Muscle layer of colon (tissue), 2 donors: Measurements from ENCODE around the gene WIPF2.

Source experiments
- H3K27ac ChIP-seq: one replicate; pipeline ENCODE4 v1.7.0; 2013; ENCODE audit warnings: low read depth, mild to moderate bottlenecking, low read length, moderate library complexity
- H3K27me3 ChIP-seq, 2 donors: one replicate each; pipeline ENCODE4 v1.7.0; 2013; ENCODE audit warnings: low read length in 2 of 2, mild to moderate bottlenecking in 2 of 2; ENCODE audit not compliant: insufficient read depth in 2 of 2, control insufficient read depth in 1 of 2
- H3K36me3 ChIP-seq: one replicate; pipeline ENCODE4 v1.7.0; 2013; ENCODE audit warnings: mild to moderate bottlenecking, low read length; ENCODE audit not compliant: insufficient read depth
- H3K4me1 ChIP-seq: one replicate; pipeline ENCODE4 v1.7.0; 2013; ENCODE audit warnings: mild to moderate bottlenecking, low read length; ENCODE audit not compliant: insufficient read depth
- H3K4me3 ChIP-seq, 2 donors: one replicate each; pipeline ENCODE4 v1.7.0; 2013; ENCODE audit warnings: low read length in 2 of 2, low read depth in 1 of 2, mild to moderate bottlenecking in 1 of 2, moderate library complexity in 1 of 2
- H3K9ac ChIP-seq: one replicate; pipeline ENCODE4 v1.7.0; 2013; ENCODE audit warnings: low read length
- H3K9me3 ChIP-seq: one replicate; pipeline ENCODE4 v1.7.0; 2013; ENCODE audit warnings: mild to moderate bottlenecking, low read length
- donor health status: abdominal sarcoma.
- donor health status: Adenocarcinoma of cecum.

The WIPF2 gene

DNA sequence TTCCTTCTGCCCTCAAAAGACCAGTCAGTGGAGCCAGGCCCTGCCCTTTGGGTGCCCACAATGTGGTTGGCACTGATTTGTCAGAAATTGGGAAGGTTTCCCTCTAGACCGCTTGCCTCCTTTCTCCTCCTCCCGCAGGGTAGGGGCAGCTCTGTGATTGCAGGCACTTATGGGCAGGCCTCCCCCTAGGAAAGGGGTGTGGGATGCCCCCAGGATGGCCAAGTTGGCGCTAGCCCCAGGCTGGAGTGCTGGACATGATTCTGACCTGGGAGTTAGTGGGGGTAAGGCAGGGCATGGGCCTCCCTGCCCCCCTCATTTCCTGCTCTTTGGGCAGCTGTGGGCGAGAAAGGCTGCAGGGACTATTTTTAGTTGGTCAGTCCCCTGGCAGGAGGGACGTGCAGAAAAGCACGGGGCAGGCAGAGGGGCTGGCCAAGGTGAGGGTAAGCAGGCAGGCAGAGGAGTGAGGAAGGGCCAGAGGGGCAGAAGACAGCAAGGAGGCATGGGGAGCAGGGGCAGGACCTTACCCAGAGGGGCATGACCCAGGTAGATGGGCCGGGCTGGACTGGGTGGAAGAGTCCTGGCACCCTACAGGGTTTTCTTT, 93.1 kb downstream of the WIPF2 start:
- Histone ChIP-seq H3K27me3 (no peaks in the 10 kb centered on the region), H3K4me3 (no peak overlapping the region), H3K9ac (no peak overlapping the region), H3K36me3 (no peaks in the 10 kb centered on the region), H3K27ac (peak overlapping the region; percentile 74), H3K4me1 (peaks cover 95% of the 10 kb centered on the region), H3K9me3 (no peaks in the 10 kb centered on the region)

DNA sequence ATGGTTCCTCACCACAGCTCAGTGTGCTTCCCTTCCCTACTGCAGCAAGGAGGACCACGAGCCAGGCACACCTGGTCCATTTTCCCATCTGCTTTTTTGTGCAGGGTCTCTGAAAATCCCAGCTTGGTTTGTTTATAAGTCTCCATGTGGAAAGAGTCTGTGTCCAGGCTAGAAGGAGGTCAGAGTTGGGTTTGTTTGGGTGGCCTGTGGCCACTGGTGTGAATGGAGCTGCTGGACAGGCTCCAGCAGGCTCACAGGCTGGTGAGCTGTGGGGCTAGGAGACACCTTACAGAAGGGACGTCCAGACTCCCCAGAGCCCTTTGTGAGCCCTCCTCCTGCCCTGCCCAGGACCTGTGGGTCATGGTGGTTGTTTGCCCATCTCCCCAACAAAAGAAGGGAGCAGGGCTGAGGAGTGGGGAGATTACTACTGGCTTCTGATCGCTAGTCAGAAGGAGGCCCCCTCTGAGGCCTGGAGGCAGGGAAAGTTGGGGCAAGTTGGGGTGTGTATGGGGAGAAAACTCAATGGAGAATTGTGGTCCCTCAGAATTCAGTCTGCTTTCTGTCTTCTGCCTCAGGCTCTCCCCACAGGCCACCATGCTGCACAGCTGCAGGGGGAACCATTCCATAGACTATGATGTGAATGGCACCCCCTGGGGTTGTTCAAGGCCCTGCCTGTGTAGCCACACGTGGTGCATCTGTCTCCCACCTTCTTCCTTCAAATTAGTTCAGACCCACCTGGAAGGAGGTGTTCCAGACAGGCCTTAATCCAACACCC, 94.0 kb downstream of the WIPF2 start:
- no peak overlapping the region for H3K27ac ChIP-seq
- no peaks in the 10 kb centered on the region for H3K36me3 ChIP-seq
- no peaks in the 10 kb centered on the region for H3K9me3 ChIP-seq
- H3K4me1 ChIP-seq, result peaks cover 93% of the 10 kb centered on the region
- no peak overlapping the region for H3K9ac ChIP-seq
- no peak overlapping the region for H3K4me3 ChIP-seq
- no peaks in the 10 kb centered on the region for H3K27me3 ChIP-seq

DNA sequence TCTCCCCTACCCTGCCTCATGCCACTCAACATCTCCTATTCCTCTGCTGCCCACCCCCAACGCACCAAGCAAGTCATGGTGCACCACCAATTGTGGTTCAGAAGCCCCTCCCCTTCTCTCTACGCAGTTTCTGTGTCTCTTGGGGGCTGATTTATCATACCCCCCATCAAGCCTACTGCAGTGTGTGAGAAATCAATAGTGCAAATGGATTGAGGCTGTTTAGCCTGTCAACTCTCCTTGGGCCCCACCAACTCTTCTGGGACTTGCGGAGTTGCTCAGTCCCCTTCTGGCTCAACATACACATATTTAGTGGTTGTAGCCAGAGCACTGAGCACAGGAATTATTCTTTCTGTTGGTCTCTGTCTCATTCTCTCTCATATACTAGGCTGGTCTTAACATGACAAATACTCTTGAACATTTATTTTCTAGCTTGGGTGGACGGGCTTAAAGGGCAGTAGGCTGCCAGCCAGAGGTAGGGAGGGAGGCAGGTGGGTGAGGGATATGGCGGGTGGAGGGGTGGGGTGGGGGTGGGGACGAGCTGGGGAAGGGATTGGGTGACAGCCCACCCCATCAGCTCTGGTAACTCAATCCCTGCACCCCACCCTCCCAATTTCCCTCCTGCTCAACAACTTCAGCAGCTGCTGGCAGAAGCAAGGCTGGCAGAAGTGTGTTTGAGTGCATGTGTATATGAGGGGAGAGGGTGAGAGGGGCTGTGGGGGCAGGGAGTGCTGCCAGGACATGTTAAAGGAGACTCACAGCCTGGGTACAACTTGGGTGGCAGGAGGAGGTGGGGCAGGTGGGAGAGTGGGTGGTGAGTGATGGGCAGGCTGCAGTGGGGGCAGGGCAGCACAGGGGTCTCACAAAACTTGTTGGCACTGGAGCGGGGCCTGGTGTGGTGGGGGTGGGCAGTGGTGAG, 94.8 kb downstream of the WIPF2 start:
- no peak overlapping the region for H3K27ac ChIP-seq
- no peak overlapping the region for H3K4me3 ChIP-seq
- no peak overlapping the region for H3K9ac ChIP-seq
- H3K4me1 ChIP-seq, result peaks cover 86% of the 10 kb centered on the region
- no peaks in the 10 kb centered on the region for H3K36me3 ChIP-seq
- H3K27me3 ChIP-seq, result no peaks in the 10 kb centered on the region
- H3K9me3 ChIP-seq, result no peaks in the 10 kb centered on the region

DNA sequence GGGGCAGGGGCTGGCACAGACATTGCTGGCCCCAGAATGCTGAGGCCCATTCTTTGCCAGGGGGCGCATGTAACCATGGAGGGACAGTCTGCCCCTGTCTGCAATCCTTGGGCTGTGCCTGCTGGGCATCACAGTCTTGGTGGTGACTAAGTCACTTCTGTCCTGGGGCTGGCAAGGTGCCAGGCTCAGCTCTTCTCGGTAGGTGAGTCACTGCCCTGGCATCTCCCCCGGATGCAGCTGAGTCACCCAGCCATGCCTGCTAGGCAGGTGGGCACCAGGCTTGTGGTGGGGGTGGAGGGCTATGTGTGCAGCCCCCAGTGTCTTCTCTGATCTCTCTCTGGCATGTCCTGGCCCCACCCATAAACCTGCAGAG, 95.5 kb downstream of the WIPF2 start:
- H3K9ac ChIP-seq, result no peak overlapping the region
- peaks cover 86% of the 10 kb centered on the region for H3K4me1 ChIP-seq

DNA sequence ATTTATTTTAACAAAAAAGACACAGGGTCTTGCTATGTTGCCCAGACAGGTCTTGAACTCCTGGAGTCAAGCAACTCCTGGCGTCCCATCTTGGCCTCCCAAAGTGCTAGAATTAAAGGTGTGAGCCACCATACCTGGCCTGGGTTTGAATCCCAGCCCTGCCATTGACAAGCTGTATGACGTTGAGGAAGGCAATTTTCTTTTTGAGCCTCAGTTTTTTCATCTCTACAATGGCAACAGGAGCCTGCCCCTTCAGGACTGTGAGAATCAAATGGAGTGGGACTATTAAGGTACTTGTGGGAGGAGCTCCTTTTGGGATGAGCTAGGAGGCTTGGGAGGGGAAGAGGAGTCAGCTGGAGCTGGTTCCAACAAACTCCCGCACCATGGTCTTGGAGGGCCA, 96.1 kb downstream of the WIPF2 start:
- no peaks in the 10 kb centered on the region for H3K9me3 ChIP-seq
- peak overlapping the region; percentile 20 for H3K27ac ChIP-seq
- no peak overlapping the region for H3K9ac ChIP-seq
- no peak overlapping the region for H3K4me3 ChIP-seq
- no peaks in the 10 kb centered on the region for H3K27me3 ChIP-seq
- no peaks in the 10 kb centered on the region for H3K36me3 ChIP-seq
- H3K4me1 ChIP-seq, result peaks cover 86% of the 10 kb centered on the region

More for the DNA sequence above, 95.5 kb downstream of the WIPF2 start:
- Histone ChIP-seq H3K9me3 (no peaks in the 10 kb centered on the region), H3K27me3 (no peaks in the 10 kb centered on the region), H3K4me3 (no peak overlapping the region), H3K27ac (no peak overlapping the region), H3K36me3 (no peaks in the 10 kb centered on the region)

DNA sequence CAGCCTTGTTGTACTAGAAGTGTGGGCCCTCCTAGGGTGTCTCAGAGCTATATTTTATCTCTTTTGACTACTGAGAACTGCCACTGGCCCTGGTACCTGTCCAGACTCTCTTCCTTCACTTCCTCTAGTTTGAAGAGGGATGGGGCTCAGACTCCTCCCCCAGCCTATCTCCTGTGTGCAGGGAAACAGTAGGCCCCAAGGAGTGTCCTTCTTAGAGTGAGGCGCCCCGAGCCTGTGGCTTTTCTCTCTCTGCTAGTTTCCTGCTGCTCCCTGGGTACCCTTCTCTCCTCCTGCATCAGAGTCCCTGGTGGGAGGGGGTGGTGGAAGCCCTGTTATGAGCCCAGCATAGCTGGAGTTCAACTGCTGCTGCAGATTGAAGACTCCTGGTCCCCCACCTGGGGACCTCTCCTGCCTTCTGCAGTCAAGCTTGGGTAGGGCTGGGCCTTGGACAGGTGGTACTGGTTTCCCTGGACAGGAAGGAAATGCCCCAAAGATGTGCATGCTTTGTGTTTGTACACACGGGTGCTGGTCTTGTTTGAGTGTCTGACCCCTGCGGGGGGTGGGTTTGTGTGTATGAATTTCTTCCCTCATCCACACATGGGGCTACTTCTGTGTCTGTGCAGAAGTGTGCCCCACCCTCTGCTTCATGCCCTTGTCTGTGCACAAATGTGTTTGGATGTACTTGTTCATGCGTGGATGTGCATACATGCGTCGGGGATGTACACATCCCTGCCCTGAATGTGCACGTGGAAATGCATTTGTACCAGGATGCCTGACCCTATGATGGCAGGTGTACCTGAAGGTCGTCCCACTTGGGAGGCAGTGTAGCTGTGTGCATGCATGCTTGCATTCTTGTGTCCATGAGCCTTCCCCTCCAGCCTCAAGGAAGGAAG, 96.8 kb downstream of the WIPF2 start:
- H3K9ac ChIP-seq, result no peak overlapping the region
- H3K4me1 ChIP-seq, result peaks cover 86% of the 10 kb centered on the region
- H3K27me3 ChIP-seq, result no peaks in the 10 kb centered on the region
- no peaks in the 10 kb centered on the region for H3K9me3 ChIP-seq
- peak overlapping the region; percentile 20 for H3K27ac ChIP-seq
- no peaks in the 10 kb centered on the region for H3K36me3 ChIP-seq
- peak overlapping the region in 1 of 2 donors; percentile 18 for H3K4me3 ChIP-seq

DNA sequence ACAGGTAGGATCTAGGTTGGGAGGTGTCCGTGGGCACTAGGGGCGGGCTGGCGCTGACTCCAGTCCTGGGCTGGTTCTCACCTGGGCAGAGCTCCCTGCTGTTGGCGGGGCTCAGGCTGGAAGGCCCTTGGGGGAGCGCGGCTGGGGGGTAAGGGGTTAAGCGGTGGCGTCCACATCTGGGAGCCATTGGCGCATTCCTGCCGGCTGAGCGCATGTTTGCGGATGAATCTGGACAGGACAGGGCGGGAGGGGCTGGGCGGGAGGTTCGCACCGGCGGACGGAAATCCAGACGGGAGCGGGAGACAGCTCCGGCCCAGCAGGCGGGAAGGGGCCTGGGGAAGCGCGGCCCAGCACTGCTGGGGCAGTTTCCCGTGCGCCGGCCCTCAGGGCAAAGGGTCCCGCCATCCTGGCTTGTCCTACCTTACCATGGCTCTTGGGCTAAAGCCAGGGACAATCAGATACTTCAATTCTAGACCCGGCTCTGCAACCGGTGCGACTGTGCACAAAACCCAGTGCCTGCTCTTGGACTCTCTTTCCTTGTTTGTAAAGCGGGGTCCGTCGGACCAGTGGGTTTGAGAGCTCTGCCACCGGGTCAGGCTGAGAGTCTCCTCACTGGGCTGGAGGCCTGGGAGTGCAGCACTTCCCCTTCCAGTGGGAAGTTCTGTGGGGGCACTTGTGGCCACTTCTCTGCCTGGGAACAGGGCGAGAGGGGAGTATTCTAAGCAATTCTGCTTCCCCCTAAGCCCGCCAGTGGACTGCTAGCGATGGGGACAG, 97.7 kb downstream of the WIPF2 start:
- Histone ChIP-seq H3K4me3 (peak overlapping the region; percentile 43 to 83), H3K9me3 (no peaks in the 10 kb centered on the region), H3K4me1 (peaks cover 86% of the 10 kb centered on the region), H3K9ac (peak overlapping the region; percentile 60), H3K36me3 (no peaks in the 10 kb centered on the region), H3K27ac (peak overlapping the region; percentile 85), H3K27me3 (no peaks in the 10 kb centered on the region)

DNA sequence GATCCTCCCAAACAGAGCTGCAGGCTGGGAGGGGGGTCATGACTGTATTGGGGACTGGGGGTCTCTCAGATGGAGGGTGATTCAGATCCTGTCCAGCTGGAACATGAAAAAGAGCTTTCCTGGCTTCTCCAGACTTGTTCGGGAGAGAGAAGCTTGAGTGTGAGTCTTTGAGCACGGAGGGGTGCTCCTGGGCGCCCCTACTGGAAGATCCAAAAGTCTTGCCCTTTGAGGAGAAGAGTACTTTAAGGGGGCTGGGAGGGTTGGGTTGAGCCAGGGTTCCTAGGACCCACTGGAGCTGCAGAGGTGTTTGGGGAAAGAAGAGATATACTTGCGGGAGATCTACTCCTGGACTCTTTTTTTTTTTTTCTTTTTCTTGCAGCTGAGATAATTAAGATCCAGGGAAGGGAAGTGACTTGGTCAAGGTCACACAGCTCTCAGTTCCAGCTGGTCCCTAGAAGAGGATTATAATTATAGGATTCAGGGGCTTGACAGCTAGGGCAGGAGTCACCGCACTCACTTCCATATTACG, 98.3 kb downstream of the WIPF2 start:
- peaks cover 86% of the 10 kb centered on the region for H3K4me1 ChIP-seq
- no peaks in the 10 kb centered on the region for H3K27me3 ChIP-seq
- peak overlapping the region; percentile 85 for H3K27ac ChIP-seq
- no peaks in the 10 kb centered on the region for H3K9me3 ChIP-seq
- no peaks in the 10 kb centered on the region for H3K36me3 ChIP-seq
- peak overlapping the region; percentile 43 to 83 for H3K4me3 ChIP-seq
- H3K9ac ChIP-seq, result peak overlapping the region; percentile 60

DNA sequence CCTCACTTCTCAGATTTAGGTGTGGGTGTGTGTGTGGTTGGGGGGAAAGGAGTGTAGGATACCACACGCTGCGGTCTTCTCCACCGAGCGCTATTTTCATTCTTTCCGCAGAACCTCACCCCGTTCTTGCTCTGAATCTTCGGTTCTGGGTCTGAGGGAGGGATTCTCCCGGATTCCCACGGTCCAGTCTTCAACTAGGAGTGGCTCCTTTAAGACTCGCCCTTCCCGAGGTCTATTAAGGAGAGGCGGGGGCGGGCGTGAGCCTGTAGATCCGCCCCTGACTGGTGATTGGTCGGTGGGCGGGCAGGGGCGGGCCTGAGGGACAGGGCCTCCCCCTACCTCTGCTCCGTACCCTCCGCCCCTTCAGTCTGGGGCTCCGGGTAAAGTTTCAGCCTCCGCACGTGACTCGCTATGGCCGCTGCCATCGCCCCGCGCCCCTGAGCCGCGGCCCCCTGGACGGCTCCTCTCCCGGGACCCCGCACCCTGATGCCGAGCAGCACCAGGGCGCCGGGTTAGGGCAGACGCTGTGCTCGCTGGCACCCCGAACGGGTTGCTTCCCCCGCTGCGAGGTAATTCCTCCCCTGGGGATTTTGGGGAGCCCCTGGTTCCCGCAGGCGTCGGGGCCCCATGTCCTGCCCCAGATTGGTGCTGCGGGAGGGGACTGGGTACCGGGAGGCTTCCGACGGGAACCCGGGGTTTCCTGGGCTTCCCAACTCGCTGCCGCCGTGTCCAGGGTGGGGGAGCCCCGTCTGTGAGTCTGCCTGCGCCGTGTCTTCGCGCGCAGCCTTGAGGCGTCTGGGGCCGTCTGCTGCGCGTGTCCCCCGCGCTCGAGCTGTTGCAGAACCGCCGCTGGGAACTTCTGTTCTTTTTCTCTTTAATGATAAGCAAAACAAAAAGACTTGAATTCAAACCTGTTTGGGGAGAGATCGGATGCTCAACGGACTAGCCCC, 99.1 kb downstream of the WIPF2 start:
- Histone ChIP-seq H3K9ac (peak overlapping the region; percentile 86), H3K27ac (peak overlapping the region; percentile 96), H3K27me3 (no peaks in the 10 kb centered on the region), H3K36me3 (no peaks in the 10 kb centered on the region), H3K4me3 (peak overlapping the region; percentile 83 to 99), H3K9me3 (no peaks in the 10 kb centered on the region), H3K4me1 (peaks cover 86% of the 10 kb centered on the region)
